ENCODE measurements around the gene KLF6. TPM values are rescaled to one million over a fixed set of nuclear protein-coding genes. Genes with fewer than 3 reads are reported as not detected.

Gene KLF6
- total RNA-seq, 1 donor = 47.8 TPM

- TF ChIP-seq CTCF (IDR thresholded peaks at IDR 0.05; ENCODE audit: insufficient read depth, low read length) = no peak
- H3K4me3 ChIP-seq (ENCODE audit: low read depth, low read length) = no peak overlapping the region
- DNase-seq (ENCODE audit: low read depth) = no peak
These were observed 34.2 kb downstream of the KLF6 start for GRCh38 chr10:3750854-3751253.

GRCh38 chr10:3750006-3750816 is 34.8 kb downstream of the KLF6 start:
- peak; percentile 41 for DNase-seq (ENCODE audit: low read depth)
- no peak for TF ChIP-seq CTCF (IDR thresholded peaks at IDR 0.05; ENCODE audit: insufficient read depth, low read length)
- H3K4me3 ChIP-seq (ENCODE audit: low read depth, low read length) = no peak overlapping the region

GRCh38 chr10:3749600-3749999 is 35.4 kb downstream of the KLF6 start:
- no peak for TF ChIP-seq CTCF (IDR thresholded peaks at IDR 0.05; ENCODE audit: insufficient read depth, low read length)
- DNase-seq (ENCODE audit: low read depth) = peak; percentile 75
- no peak overlapping the region for H3K4me3 ChIP-seq (ENCODE audit: low read depth, low read length)

GRCh38 chr10:3749011-3749410 is 36.0 kb downstream of the KLF6 start:
- DNase-seq (ENCODE audit: low read depth) = no peak
- TF ChIP-seq CTCF (IDR thresholded peaks at IDR 0.05; ENCODE audit: insufficient read depth, low read length) = no peak
- H3K4me3 ChIP-seq (ENCODE audit: low read depth, low read length) = no peak overlapping the region

GRCh38 chr10:3748484-3748883 is 36.5 kb downstream of the KLF6 start:
- no peak for TF ChIP-seq CTCF (IDR thresholded peaks at IDR 0.05; ENCODE audit: insufficient read depth, low read length)
- no peak overlapping the region for H3K4me3 ChIP-seq (ENCODE audit: low read depth, low read length)
- DNase-seq (ENCODE audit: low read depth) = no peak

GRCh38 chr10:3747984-3748383 is 37.0 kb downstream of the KLF6 start:
- DNase-seq (ENCODE audit: low read depth) = no peak
- TF ChIP-seq CTCF (IDR thresholded peaks at IDR 0.05; ENCODE audit: insufficient read depth, low read length) = no peak
- H3K4me3 ChIP-seq (ENCODE audit: low read depth, low read length) = no peak overlapping the region
